Body of pancreas (tissue), 4 donors: ENCODE measurements around the gene DDHD1.

Experiments used
- CTCF ChIP-seq, 7 experiments: fragments of 450-650 bp in 4 of 7; fragments of 200-600 bp in 3 of 7; sonication (generic) in 3 of 7; IDR thresholded peaks; one replicate each; pipeline ENCODE4 v1.5.1; 2016 to 2019; ENCODE audit warnings: antibody characterized with exemption in 7 of 7
- POLR2A ChIP-seq, 3 donors: fragments of 450-650 bp; IDR thresholded peaks; one replicate each; pipeline ENCODE4 v1.6.1; 2016; ENCODE audit warnings: antibody characterized with exemption in 3 of 3, mild to moderate bottlenecking in 2 of 3

GRCh38 chr14:53062856-53063255 lies 90.3 kb downstream of the DDHD1 start:
- TF ChIP-seq POLR2A (IDR thresholded peaks at IDR 0.05) (no peak), CTCF (IDR thresholded peaks at IDR 0.05) (no peak)
